HG03342 (cell line): ENCODE data around the gene FARP2.
"Not testable (repeated sequence)": the region's sequence is repeated elsewhere in the genome, so short reads cannot be mapped to it uniquely, and the experiment has no call there.

Experiments used
- ATAC-seq: cut with Tn5 transposase; IDR thresholded peaks from one replicate; pipeline ENCODE4 v1.9.1; 2021; ENCODE audit warnings: mild to moderate bottlenecking, moderate library complexity; ENCODE audit not compliant: unreplicated experiment

FARP2 gene

DNA sequence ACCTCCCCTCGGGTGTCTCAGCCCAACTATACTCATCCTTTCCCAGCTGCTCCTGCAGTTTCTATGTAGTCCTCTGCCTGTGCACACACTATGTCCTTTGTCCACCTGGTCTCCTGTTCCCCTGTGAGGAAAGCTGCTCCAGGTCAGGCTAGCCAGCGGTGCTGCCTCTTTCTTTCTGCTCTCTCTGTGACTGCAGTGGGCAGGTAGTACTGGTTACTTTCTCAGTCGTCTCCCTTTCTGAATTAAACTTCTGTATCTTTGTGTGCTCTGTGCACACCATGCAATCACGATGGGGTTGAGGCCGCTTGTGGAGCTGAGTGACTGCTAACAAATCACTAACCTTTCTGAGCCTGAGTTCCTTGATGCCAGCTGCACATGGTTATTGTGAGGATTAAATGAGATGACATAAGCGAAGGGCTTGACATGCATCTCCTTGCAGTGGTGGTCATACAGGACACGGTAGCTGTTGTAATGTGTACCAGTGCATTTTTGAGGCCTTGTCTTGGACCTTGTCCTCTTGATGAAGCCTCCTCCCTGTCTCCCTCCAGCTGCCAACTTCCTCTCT, 3.5 kb downstream of the FARP2 start:
- ATAC-seq: no peak

DNA sequence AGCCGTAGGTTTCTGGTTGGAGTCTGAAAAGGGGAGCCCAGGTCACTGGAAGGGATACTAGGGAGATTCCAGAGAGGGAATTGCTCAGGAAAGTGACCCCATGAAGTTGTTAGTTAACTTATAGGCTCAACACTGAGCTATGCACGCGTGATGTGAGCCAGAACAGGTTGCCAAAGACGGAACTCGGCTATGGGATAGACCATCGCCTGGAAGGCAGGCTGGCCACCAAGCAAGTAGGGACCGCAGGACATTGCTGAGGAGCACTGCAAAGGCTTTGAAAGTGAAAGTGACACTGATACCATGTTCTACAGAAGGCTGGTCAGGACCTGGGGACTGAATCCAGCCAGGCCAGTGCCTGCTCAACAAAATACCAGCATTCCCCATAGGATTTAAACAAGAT, 7.3 kb downstream of the FARP2 start:
- ATAC-seq: no peak

GRCh38 chr2:241364781-241365180, 8.7 kb downstream of the FARP2 start:
- ATAC-seq: no peak

DNA sequence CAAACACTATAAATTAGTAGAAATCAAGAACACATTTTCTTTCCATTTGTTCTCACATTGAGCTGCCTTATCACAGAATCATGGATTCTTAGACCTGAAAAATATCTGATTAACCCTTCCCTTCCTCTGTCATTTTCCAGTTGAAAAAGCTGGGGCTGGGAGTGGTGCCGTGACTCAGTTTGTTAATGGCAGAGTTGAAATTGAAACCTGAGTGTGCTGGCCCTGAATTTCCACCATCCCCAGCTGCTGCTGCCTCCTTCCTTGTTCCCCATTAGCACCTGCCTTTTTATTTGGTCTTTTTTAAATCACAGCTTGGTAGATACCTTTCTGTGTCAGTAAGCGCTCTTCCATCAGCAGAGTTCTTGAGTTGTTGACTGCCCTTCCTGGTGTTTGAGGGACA, 10.6 kb downstream of the FARP2 start:
- no peak for ATAC-seq

DNA sequence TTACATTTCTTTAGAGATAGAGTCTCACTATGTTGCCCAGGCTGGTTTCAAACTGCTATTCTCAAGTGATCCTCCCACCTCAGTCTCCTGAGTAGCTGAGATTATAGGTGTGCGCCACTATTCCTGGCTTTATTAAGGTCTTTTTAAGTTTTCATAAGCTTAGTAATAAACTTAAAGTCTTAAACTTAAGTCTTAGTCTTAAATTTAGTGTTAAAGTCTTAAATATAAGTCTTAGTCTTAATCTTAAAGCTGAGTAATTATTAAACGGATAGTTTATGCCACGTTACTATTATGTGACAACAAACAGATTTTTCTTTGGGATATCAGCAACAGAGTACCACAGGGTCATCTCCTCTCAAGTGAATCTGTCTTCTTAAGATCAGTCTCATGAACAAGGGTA, 12.6 kb downstream of the FARP2 start:
- ATAC-seq: no peak

GRCh38 chr2:241372361-241372992, 16.4 kb downstream of the FARP2 start:
- ATAC-seq: no peak

DNA sequence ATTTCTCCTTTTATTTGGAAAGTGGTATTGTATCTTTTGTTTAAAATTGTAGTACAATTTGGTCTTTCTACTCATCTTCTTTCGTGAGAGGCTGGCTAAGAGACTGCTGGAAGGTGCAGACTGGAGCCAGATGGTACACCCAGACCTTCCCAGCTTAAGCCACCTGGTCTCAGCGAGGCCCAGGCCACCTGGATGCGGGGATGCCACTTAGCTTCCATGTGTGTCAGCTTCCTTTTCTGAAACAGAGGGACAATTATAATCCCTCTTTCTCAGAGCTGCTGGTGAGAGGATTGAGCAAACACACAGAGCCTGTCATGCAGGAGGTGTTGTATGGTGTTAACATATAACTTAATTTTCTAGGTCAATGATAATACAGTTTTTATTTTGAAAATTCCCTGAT, 17.4 kb downstream of the FARP2 start:
- no peak for ATAC-seq

- not testable (repeated sequence) for ATAC-seq
Observed at GRCh38 chr2:241373906-241374305, 17.8 kb downstream of the FARP2 start.

- ATAC-seq: no peak
Observed at GRCh38 chr2:241375300-241375699, 19.2 kb downstream of the FARP2 start.

DNA sequence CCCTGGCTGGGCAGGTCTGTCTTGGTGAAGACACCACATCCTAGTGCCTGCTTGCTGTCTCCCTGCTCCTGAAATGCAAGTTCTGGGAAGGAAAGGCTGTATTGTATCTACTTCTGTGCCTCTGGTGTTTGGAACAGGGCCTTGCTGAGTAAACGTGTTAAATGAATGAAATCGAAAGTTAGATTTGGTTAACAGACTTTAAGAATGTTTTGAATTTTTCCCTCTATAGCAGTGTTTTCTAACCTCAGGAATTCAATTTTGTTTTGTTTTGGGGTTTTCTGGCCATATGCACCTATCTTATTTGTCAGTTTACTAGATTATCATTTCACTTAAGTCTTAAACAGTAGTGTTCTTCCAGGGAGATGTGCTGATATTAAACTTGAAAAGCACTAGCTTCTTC, 20.7 kb downstream of the FARP2 start:
- no peak for ATAC-seq

GRCh38 chr2:241378816-241379215, 22.7 kb downstream of the FARP2 start:
- no peak for ATAC-seq

DNA sequence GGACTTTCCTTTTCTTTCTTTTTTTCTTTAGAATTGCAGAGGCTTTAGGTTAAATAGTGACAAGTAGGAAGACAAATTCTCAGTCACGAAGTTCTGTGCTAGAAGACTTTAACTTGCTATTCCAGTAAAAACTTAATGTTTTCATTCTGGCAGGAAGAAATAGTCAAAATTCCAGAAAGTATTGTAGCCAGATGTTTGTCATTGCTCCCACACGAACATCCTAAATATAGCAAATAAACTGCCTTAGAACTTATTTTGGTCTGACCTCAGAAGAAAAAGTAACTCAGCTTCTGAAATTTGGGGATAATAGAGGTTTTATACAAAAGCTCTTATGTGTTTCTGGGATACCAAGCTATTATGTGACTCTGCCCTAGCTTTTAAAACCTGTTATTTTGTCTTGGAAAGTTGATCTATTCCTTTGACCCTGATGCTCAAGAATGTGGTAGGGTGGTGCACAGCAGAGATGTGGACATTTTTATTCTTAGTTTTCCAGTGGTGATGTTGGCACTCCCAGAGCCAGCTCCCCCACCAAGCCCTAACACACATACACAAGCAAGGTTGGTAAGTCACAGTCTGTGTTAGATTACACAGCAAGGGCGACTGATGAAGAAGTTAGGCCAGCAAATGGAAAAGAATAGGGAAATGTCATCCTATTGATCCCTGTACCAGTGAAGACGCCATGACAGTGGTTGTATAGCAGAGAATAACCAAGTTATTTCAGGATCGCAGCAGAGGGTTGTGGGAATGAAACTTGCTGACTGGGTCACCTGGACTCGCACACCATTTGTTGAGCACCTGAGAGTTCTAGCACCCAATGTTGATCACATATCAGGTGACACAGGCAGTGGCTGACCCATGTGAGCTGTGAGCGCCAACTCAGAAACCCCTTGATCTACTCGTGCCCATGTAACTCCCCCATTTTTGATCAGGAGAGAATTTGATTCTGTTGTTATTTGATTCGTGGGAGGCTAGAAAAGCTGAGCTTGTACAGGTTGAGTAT, 23.7 kb downstream of the FARP2 start:
- ATAC-seq: no peak

DNA sequence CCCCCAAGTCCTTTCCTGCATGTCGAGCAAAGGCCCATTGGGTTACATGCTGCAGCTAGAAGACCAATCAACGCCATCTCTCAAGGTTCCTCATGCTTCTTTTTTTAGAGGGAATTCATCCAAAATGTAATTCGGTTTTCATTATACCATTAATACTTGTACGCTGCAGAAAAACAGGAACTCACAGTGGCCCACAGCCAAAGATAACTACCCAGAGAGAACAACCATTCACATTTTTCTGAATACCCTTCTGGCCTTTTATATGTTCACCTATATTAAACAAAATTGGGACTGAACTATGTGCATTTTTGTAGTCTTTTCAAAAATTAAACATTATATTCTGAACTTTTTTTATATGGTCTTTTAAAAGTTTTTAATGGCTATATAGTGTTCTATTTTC, 25.8 kb downstream of the FARP2 start:
- ATAC-seq: no peak

DNA sequence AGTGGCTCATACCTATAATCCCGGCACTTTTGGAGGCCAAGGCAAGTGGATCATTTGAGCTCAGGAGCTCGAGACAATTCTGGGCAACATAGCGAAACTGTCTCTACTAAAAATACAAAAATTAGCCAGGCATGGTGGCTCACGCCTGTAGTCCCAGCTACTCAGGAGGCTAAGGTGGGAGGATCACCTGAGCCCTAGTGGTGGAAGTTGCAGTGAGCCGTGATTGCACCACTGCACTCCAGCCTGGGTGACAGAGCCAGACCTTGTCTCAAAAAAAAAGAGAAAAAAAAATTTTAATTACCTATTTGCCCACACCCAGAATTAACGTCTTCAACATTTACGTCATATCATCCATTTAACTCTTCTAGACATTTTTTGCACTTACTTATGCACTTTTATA, 29.4 kb downstream of the FARP2 start:
- not testable (repeated sequence) for ATAC-seq

GRCh38 chr2:241386519-241386918, 30.4 kb downstream of the FARP2 start:
- ATAC-seq: no peak

DNA sequence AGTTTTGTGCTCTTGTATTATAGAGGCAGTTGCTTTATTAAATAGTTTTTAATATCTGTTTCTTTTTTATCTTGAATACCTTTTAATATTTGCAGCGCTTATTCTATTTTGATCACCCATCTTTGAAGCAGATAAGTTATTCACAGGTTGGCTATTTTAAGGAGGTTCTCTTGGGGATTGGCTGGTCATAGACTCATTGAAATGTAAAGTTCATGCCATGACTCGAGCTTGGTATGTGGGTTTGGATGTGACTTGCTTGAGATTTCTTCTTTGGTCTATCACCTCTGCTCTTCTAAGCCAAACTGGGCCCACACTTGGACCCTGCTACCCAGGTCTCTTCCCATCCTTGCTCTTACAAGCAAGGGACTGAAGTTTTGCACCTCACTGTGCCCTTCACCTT, 33.6 kb downstream of the FARP2 start:
- ATAC-seq: no peak

DNA sequence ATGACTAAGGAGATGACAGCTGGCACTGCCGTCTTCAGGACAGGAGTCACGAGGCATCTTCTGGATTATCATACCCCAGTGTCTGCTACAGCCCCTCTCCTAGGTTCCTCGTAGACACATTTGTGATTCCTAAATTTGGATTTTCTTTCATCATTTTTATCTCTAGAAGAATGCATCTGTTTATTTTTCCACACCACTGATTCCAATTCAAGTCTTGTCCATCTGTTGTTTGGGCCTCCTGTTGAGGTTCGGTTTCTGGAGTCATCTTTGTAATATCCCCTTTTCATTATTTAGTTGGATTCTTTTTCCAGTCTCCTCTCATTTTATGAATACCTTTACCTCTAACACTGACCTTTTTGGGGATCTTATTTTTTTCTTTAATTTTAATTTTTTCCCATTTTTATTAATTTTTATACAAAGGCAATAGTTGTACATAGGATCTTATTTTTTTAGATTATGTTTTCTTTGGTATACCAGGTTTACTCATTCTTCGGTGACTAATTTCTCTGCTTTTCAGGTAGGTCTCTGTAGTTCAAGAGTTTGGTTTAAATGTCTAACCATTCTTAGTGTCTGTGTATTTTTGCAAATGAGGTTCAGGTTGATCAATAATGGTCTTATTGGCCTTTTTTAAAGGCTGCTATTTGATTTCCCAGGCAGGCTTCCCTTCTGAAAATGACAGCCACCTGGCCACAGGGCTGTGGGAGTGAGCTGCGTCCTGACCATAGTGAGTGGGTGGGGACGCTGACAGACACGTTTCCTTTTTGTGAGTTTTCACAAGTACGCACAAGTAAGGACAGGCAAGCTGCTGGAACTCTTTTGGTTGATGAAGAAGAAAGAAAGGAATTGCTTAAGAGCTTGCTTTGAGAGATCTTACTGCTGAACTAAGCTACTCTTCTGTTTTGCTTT, 34.5 kb downstream of the FARP2 start:
- ATAC-seq: peak; percentile 47

- no peak for ATAC-seq
Observed at GRCh38 chr2:241391892-241392665, 36.0 kb downstream of the FARP2 start.

DNA sequence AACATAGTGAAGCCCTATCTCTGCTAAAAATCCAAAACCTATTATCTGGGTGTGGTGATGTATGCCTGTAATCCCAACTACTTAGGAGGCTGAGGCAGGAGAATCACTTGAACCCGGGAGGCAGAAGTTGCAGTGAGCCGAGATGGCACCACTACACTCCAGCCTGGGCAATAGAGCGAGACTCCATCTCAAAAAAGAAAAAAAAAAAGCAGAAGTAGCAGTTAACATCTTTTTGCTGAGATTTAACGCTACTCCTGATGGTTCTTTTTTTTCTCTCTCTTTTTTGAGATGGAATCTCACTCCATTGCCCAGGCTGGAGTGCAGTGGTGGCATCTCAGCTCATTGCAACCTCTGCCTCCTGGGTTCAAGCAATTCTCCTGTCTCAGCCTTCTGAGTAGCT, 36.7 kb downstream of the FARP2 start:
- ATAC-seq: not testable (repeated sequence)
